Measurements from ENCODE around the gene H3-3A.
A peak's percentile ranks its signal among the peaks of the same experiment; 100 is the strongest.

H3-3A gene

DNA sequence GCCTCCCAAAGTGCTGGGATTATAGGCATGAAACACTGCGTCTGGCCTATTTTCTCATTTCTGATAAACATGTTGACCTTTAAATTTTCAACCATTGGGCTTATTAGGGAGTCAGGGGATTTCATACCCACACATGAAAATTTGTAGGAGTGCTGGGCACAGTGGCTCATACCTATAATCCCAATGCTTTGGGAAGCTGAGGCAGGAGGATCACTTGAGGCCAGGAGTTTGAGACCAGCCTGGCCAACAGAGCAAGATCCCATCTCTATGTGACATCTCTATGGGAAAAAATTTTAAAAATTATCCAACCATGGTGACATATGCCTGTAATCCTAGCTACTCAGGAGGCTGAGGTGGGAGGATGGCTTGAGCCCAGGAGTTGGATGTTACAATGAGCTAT, 10.5 kb upstream of the H3-3A start:
- TF ChIP-seq YY1 (IDR thresholded peaks at IDR 0.05; ENCODE audit: insufficient read depth, insufficient read length): no peak
- DNase-seq (ENCODE audit: low read depth, low spot score): no peak
- no peaks in the 10 kb centered on the region for H3K27me3 ChIP-seq (ENCODE audit: insufficient read depth, insufficient read length)
- H3K9ac ChIP-seq (ENCODE audit: insufficient read length, low read depth): no peak overlapping the region
- H3K4me1 ChIP-seq (ENCODE audit: insufficient read depth, insufficient read length): no peaks in the 10 kb centered on the region
- no peaks in the 10 kb centered on the region for H3K9me3 ChIP-seq (ENCODE audit: insufficient read depth, low read length)
- H3K36me3 ChIP-seq (ENCODE audit: insufficient read depth, insufficient read length, low read length): no peaks in the 10 kb centered on the region
- H3K4me3 ChIP-seq (ENCODE audit: insufficient read length, low read depth): no peak overlapping the region

DNA sequence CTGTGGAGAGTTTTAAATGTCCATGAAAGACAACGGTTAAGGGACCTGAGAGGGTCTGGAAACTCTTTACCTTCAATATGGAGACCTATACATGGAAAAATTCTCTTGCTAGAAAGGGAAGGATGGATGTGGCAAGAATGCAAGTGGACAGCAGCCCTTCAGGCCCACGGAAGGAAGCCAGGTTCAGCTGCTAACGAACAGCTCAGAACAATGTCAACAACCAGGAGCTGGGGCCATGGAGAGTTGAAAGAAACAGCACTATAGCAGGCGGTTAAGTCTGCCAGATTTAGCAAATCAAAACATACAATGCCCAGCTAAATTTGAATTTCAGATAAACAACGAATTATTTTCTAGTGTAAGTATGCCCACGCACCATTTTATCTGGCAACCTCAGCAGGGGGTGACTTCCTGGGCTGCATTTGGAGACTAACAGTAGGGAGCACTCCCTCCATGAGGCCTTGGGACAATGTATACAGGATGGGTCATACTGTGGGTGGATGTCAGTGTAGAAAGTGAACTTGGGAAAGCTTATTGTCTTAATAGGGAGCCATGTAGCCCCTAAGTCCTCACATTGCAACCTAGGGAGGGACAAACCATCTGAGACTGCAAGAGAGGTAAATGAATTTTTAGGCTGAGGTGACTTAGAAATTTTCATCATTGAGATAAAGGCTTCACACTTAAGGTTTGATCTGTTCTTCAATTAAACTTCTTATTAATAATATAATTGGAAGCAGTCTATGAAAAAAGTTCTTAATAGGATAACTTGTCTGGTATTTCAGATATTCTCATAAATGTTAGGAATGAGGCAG, 7.8 kb upstream of the H3-3A start:
- Histone ChIP-seq H3K9me3 (ENCODE audit: insufficient read depth, low read length) (no peaks in the 10 kb centered on the region), H3K27me3 (ENCODE audit: insufficient read depth, insufficient read length) (no peaks in the 10 kb centered on the region), H3K4me1 (ENCODE audit: insufficient read depth, insufficient read length) (no peaks in the 10 kb centered on the region), H3K36me3 (ENCODE audit: insufficient read depth, insufficient read length, low read length) (no peaks in the 10 kb centered on the region), H3K9ac (ENCODE audit: insufficient read length, low read depth) (no peak overlapping the region), H3K4me3 (ENCODE audit: insufficient read length, low read depth) (no peak overlapping the region)
- DNase-seq (ENCODE audit: low read depth, low spot score): no peak
- no peak for TF ChIP-seq SUZ12 (IDR thresholded peaks at IDR 0.05; ENCODE audit: extremely low read depth, insufficient read depth, insufficient read length)
- TF ChIP-seq ZNF274 (IDR thresholded peaks at IDR 0.05; ENCODE audit: low read depth, low read length): no peak
- TF ChIP-seq YY1 (IDR thresholded peaks at IDR 0.05; ENCODE audit: insufficient read depth, insufficient read length): no peak

DNA sequence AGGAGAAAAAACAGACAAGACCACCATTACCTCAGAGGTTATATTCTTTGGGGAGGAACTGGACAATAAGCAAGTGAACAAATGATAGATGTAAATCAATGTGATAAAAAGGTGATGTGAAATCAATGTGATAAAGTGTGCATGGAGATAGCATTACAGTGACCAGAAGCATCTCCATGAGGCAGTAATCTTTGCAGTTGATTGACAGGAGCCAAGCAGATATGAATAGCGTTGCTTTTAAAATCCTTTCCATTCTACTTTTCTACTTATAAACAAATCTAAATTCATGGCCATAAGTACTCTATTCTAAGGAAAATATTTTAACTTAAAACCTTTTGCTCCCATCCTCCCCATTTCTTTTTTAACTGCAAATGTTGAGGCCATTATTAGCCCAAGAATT, 2.8 kb upstream of the H3-3A start:
- Histone ChIP-seq H3K9ac (ENCODE audit: insufficient read length, low read depth) (no peak overlapping the region), H3K4me3 (ENCODE audit: insufficient read length, low read depth) (no peak overlapping the region), H3K4me1 (ENCODE audit: insufficient read depth, insufficient read length) (no peaks in the 10 kb centered on the region), H3K27me3 (ENCODE audit: insufficient read depth, insufficient read length) (no peaks in the 10 kb centered on the region), H3K9me3 (ENCODE audit: insufficient read depth, low read length) (no peaks in the 10 kb centered on the region), H3K36me3 (ENCODE audit: insufficient read depth, insufficient read length, low read length) (peaks cover 2% of the 10 kb centered on the region)
- TF ChIP-seq YY1 (IDR thresholded peaks at IDR 0.05; ENCODE audit: insufficient read depth, insufficient read length): no peak
- no peak for TF ChIP-seq SUZ12 (IDR thresholded peaks at IDR 0.05; ENCODE audit: extremely low read depth, insufficient read depth, insufficient read length)
- TF ChIP-seq ZNF274 (IDR thresholded peaks at IDR 0.05; ENCODE audit: low read depth, low read length): no peak
- no peak for DNase-seq (ENCODE audit: low read depth, low spot score)

DNA sequence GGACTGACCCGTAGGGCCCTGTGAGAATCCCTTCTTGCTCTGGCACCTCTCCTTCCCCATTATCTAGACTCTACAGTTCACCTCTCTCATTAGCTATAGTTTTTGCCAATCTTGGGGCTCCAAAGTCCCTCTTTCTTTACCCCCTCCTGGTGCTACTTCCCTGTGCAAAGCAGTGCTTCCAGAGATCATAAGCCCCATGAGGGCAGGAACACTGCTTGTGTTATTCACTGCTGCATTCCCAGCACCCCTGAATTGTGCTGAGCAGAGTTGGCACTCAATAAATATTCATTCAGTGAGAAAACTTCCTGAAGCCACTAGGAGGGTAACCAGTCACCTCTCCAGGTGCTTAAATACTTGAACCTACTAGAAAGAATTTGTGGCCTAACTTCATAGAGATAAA, 2.1 kb upstream of the H3-3A start:
- Histone ChIP-seq H3K4me3 (ENCODE audit: insufficient read length, low read depth) (no peak overlapping the region), H3K27me3 (ENCODE audit: insufficient read depth, insufficient read length) (no peaks in the 10 kb centered on the region), H3K9me3 (ENCODE audit: insufficient read depth, low read length) (no peaks in the 10 kb centered on the region), H3K4me1 (ENCODE audit: insufficient read depth, insufficient read length) (no peaks in the 10 kb centered on the region), H3K36me3 (ENCODE audit: insufficient read depth, insufficient read length, low read length) (peaks cover 7% of the 10 kb centered on the region), H3K9ac (ENCODE audit: insufficient read length, low read depth) (no peak overlapping the region)
- TF ChIP-seq YY1 (IDR thresholded peaks at IDR 0.05; ENCODE audit: insufficient read depth, insufficient read length) (no peak), SUZ12 (IDR thresholded peaks at IDR 0.05; ENCODE audit: extremely low read depth, insufficient read depth, insufficient read length) (no peak), ZNF274 (IDR thresholded peaks at IDR 0.05; ENCODE audit: low read depth, low read length) (no peak)
- DNase-seq (ENCODE audit: low read depth, low spot score): no peak

DNA sequence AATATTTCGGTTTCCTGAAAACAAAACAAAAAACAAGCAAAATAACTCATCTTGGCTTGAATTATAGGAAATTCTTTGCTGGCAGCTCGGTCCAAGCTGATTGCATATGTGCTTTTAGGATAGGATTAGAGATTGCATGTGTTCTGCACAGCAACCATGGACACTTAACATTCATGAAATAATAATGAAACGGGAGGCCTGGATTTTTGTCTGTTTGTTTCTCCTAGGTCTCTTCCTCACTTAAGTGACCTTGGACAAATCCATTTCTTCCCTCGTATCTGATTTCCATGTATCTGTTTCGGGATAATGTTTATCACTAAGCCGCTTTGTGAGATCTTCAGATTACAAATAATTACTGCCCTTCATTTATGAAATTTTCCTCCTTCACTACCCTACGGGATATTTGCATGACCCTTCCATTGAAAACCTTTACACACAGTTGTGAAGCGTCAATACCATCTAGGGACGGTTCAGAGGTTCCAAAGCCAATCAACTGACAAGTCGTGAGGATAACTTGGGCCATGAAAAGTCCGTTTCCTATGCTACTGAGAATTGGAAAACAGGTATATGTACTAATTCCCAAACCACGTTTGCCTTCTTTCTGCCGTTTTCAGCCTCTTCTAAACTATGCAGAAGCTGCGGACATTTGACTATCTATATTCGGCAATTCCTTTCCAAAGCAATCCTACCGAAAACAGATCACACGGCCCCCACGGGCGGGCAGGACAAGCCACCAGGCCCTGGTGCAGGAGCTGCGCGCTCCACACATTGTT, 1.3 kb upstream of the H3-3A start:
- H3K36me3 ChIP-seq (ENCODE audit: insufficient read depth, insufficient read length, low read length): peaks cover 15% of the 10 kb centered on the region
- no peaks in the 10 kb centered on the region for H3K27me3 ChIP-seq (ENCODE audit: insufficient read depth, insufficient read length)
- H3K4me1 ChIP-seq (ENCODE audit: insufficient read depth, insufficient read length): no peaks in the 10 kb centered on the region
- peak overlapping the region; percentile 84 for H3K9ac ChIP-seq (ENCODE audit: insufficient read length, low read depth)
- no peaks in the 10 kb centered on the region for H3K9me3 ChIP-seq (ENCODE audit: insufficient read depth, low read length)
- TF ChIP-seq YY1 (IDR thresholded peaks at IDR 0.05; ENCODE audit: insufficient read depth, insufficient read length) (no peak), SUZ12 (IDR thresholded peaks at IDR 0.05; ENCODE audit: extremely low read depth, insufficient read depth, insufficient read length) (no peak), ZNF274 (IDR thresholded peaks at IDR 0.05; ENCODE audit: low read depth, low read length) (no peak)
- DNase-seq (ENCODE audit: low read depth, low spot score): peak; percentile 27
- peak overlapping the region; percentile 65 for H3K4me3 ChIP-seq (ENCODE audit: insufficient read length, low read depth)

DNA sequence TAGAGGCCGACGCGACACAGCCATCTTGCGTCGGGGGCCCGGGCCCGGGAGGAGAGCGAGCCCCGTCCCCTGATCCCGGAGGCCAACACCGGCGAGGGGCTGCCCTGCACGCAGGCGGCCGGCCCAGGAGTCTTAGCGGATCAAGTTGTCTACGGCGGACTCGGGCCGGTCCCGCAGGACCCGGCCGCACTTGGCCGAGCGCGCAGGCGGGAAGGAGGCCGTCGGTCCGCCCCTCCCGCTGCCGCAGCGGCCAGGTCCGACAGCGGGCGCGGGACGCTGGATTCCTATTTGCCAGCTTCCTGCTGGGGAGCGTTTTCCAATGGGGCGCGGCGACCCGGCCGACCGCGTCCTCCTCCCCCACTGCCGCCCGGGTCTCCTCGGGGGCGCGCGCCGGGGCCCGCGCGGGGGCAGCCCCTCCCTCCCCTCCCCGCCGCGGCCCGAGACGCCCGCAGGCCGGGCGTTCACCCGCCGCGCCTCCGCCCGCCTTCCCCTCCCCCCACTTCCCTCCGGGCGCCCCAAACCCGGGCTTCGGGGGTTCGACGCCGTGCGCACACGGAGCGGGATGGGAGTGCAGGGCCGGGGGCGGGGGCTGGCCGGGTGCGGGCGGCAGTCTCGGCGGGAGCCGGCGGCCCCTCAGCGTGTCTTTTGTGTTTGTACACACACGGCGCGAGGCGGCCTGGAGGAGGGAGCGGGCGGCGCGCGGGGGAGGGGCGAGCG, 517 bp upstream of the H3-3A start:
- Histone ChIP-seq H3K27me3 (ENCODE audit: insufficient read depth, insufficient read length) (no peaks in the 10 kb centered on the region), H3K9ac (ENCODE audit: insufficient read length, low read depth) (peak overlapping the region; percentile 84), H3K36me3 (ENCODE audit: insufficient read depth, insufficient read length, low read length) (peaks cover 22% of the 10 kb centered on the region), H3K4me3 (ENCODE audit: insufficient read length, low read depth) (peak overlapping the region; percentile 65), H3K9me3 (ENCODE audit: insufficient read depth, low read length) (no peaks in the 10 kb centered on the region), H3K4me1 (ENCODE audit: insufficient read depth, insufficient read length) (no peaks in the 10 kb centered on the region)
- no peak for TF ChIP-seq SUZ12 (IDR thresholded peaks at IDR 0.05; ENCODE audit: extremely low read depth, insufficient read depth, insufficient read length)
- no peak for TF ChIP-seq YY1 (IDR thresholded peaks at IDR 0.05; ENCODE audit: insufficient read depth, insufficient read length)
- TF ChIP-seq ZNF274 (IDR thresholded peaks at IDR 0.05; ENCODE audit: low read depth, low read length): no peak
- DNase-seq (ENCODE audit: low read depth, low spot score): peak; percentile 85
